Measurements from ENCODE around the gene TCEAL6.
"Not testable (repeated sequence)": the region's sequence is repeated elsewhere in the genome, so short reads cannot be mapped to it uniquely, and the experiment has no call there.

TCEAL6 gene

DNA sequence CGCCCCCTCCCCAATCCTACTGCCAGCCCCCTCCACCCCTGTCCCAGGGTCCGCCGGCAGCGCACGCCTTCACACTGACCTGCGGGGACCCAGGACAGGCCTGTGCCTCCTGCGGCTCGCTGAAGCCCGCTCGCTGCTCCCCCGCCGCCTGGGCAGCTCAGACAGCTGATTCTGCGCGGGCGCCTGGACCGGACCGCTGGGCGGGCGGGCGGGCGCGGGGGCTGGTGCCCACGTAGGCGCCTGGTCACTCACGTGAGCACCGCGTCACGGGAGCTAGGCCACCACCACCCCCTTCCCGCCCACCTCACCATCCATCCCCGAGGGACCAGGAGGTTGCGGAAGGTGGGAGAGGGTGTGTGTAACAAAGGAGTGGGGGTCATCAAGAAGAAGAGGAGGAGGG is at the start of gene TCEAL6:
Gene TCEAL6 (minus strand): TSS at position 208 of the 400 bp plus-strand sequence.
- FAIRE-seq: not testable (repeated sequence)

DNA sequence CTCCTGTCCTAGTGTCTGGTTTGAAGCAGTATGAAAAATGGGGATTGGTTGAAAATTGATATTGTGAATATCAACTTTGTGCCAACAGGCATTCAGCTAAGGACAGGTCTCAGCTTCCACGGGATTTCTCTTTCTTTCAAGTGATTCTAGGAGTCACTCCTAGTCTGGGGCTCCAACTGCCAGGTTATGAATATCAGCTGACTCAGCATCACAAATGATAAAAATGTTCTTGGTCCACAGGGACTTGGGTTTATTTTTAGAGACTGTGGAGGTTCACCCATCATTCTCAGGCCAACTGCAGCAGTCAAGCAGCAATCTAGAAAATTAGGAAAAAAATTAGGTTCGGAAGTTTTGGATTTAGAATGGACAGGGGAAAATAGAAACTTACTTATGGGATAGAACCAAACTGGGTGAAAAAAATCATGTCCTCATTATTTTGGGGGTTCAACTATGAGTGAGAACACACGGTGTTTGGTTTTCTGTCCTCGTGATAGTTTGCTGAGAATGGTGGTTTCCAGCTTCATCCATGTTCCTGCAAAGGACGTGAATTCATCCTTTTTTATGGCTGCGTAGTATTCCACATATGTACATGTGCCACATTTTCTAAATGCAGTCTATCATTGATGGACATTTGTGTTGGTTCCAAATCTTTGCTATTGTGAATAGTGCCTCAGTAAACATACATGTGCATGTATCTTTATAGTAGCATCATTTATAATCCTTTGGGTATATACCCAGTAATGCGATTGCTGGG is 43.9 kb upstream of the TCEAL6 start:
- no peak for FAIRE-seq

DNA sequence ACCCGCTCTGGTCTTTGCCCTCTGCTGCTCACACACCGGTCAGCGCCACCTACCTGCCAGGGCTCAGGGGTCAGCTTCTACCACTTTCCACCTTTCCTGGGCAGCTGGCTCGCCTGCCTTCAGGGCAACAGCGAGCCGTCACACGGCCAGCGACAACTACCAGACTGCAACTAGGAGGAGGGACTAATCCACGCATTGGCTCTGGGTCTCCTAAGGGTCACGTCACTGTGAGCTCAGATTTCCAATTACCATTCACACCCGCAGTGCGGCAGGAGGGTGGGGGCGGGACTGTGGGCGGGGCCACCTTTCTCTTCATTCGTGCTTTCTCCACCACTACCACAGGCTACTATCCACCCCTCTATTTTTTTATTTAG is 13.5 kb upstream of the TCEAL6 start, which contains the start of gene BEX5:
Gene BEX5 (minus strand): TSS at position 172 of the 374 bp plus-strand sequence. CDS start 1,712 bp downstream, outside the sequence.
- peak; percentile 64 for FAIRE-seq

DNA sequence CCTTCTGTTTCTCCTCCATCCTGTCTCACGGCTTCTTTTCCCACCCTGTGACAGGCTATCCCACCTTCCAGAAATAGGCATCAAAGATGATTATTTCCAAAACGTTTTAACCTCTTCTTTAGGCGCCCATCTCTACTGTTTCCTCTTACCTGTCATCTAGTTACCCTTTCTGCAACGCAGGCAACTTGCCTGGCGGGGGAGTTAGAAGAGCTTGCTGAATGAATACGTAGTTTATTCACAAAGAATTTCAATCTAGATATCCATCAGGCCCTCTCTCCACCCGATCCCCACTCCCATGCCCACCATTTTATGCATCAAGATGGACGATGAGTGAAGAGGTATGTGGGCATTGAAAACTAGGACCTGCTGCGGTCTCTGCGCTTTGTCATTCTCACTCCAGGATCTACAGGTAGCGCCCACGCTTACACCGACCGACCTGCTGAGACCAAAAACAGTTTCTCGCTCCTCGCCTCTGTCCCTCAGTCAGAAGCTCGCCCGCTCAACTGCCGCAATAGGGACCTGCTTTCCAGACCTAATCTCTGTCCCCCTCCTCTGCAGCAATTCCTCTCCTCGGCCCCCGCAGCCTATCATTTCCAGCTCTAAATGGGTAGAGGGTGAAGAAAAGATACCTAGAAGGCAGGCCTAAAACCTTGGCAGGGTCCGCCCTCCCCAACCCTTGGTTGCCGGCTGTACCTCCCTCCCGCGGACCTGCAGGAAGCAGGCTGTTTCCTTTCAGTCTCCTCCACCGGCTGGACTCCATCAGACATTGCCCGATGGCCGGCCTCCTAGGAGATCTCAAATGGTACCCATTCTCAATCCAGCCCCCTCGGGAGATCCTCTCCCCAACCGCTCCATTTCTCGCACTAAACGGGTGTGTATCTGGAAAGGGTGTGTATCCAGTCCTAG is 12.9 kb upstream of the TCEAL6 start:
- FAIRE-seq: no peak

DNA sequence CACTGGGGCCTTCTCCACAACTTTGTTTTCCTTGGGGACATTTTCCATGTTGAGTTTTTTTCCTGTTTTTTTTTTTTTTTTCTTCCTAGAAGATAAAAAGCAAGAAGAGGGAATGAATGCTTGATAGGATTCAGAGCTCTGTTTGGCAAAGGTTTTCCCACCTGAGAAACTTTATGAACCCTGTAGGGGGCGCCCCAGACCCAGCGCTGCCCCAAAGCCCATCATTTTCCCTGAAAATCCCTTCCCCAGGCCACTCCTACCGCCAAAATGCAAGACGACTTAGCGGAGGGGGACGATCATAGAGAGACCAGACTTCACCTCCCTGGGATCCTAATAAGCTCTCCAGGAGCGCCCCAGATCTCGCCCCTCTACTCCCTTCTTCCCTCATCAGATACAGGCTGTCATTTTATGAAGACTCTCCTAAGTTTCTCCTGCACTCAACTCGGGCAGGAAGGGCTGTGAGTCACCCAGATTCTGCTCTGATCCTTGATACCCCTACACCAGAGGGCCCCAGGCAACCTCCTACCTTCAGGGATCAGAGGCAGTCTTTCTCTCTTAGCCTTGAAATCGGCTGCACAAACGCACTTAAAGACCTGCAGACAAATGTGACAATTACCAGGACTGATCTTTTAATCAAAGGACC is 12.1 kb upstream of the TCEAL6 start:
- no peak for FAIRE-seq

DNA sequence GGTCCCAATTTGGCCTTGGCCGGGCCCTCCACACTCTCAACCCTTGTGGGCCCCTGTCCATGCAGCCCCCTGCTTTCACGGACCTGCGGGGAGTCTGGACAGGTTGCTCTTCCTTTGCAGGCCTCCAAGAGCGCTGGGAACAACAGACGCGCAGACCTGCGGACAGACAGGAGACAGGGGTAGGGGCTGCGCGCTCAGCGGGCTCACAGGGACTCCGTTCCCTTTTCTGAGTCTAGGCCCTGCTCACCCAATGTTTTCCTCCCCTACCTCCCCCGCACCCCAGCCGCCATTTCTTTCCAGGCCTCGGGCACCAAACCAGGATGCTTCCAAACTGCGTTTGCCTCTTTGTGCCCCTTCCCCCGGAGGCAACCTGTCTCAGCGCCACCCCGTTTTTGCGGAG is 650 bp downstream of the TCEAL6 start:
- not testable (repeated sequence) for FAIRE-seq

DNA sequence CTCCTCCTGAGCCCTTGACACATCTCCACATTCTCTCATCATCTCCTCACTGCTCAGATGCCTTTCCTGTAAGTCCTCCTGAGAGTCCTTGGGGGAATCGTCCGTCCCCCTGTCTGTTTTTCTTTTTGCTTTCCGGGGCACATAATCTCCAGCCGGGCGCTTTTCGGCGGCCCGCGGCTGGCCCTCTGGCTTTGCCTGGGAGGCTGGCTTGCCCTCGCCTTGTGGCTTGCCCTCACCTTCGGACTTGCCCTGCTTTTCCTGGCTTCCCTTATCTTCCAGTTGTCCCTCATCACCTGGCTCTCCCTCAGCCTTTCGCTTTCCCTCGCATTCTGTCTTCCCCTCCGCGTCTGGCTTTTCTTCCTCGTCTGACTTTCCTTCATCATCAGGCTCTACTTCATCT is 1.4 kb downstream of the TCEAL6 start:
- FAIRE-seq: not testable (repeated sequence)

DNA sequence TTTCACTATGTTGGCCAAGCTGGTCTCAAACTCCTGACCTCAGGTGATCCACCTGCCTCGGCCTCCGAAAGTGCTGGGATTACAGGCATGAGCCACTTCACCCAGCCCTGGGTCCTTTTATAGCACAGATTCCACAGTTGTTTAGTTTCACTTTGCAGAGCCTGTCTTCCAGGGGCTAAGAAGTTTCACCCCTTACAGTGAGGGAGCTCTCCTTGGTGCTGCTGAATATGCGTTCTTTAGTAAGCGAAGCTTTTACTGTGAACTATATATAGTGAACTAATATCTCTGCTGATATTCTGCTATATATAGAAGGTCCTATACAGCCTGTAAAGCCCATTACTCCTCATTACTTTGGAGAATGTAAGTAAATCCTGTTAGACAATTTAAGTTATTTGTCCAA is 4.2 kb downstream of the TCEAL6 start:
- no peak for FAIRE-seq

DNA sequence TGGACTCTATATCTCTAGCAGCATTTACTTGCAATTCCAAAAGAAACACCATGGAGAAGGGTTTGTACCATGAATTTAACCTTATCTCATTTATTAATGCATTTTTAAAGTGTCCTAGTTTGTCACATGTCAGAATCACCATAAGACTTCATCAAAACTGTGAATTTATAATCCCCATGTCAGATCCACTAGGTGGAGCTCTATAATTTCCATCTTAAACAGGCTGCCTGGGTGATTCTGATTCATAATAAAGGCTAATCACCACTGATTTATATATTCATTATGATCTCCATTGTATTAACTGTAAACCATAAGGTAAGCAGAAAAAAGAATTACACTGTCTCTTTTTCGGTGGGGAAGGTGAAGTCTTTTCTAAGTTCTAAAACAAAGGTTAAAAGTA is 12.8 kb downstream of the TCEAL6 start:
- FAIRE-seq: peak; percentile 98

DNA sequence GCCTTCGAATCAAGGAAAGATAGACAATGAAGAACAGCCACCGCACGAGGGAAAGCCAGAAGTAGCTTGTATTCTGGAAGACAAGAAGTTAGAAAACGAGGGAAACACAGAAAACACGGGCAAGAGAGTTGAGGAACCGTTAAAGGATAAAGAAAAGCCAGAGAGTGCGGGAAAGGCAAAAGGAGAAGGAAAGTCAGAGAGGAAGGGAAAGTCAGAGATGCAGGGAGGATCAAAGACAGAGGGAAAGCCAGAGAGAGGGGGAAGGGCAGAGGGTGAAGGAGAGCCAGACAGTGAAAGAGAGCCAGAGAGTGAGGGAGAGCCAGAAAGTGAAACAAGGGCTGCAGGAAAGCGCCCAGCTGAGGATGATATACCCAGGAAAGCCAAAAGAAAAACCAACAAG is 15.4 kb downstream of the TCEAL6 start:
- FAIRE-seq: no peak

DNA sequence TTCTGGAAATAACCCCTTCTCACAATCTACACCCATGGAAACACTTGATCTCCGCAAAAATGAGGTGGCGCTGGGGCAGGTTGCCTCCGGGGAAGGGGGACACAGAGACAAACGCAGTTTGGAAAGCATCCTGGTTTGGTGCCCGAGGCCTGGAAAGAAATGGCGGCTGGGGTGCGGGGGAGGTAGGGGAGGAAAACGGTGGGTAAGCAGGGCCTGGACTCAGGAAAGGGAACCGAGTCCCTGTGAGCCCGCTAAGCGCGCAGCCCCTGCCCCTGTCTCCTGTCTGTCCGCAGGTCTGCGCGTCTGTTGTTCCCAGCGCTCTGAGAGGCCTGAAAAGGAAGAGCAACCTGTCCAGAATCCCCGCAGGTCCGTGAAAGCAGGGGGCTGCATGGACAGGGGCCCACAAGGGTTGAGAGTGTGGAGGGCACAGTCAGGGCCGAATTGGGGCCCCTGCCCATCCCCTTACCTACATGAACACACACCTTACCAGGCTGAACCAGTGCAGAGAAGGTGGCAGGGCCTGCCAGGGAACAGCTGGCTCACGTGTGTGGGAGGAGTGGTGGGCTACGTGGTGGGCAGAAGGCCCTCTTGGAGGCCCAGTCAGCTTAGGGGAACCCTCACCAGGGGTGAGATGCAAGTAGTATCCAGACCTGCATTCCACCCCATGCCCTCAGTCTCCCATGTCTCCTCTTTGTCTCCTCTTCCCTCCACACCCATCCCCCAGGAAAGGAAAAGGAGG is 16.0 kb downstream of the TCEAL6 start:
- FAIRE-seq: not testable (repeated sequence)

DNA sequence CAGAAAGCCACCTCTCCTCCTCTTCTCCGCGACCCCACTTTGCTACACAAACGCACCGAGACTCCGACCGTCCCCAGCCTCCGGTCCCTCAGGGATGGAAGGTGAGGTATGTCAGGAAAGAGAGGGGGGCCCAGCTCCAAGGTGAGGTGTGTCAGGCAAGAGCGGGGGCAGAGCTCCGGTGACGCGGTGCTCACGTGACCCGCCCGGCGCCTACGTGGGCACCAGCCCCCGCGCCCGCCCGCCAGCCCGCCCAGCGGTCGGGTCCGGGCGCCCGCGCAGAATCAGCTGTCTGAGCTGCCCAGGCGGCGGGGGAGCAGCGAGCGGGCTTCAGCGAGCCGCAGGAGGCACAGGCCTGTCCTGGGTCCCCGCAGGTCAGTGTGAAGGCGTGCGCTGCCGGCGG is 16.8 kb downstream of the TCEAL6 start, which contains the start of gene TCEAL2:
Gene TCEAL2 (plus strand): TSS at position 244 of the 400 bp plus-strand sequence. CDS start 1,152 bp downstream, outside the sequence.
- not testable (repeated sequence) for FAIRE-seq

DNA sequence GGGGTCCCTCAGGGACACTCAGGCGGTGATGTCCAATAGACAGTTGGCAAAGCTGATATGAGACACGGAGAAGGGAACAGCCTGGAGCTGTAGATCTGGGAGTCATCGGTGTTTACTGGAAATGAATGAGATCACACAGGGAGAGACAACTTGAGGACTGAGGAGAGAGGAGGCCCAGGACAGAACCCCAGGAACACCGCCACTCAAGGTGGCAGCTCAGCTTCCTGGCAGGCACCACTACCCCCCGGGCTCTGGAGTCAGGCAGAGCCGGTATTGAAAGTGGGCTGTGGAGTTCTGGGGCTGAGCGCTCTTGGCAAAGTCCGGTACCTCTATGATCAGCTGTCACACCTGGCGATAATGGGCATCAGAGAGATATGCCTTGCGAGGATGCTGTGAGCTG is 17.3 kb downstream of the TCEAL6 start:
- FAIRE-seq: not testable (repeated sequence)

DNA sequence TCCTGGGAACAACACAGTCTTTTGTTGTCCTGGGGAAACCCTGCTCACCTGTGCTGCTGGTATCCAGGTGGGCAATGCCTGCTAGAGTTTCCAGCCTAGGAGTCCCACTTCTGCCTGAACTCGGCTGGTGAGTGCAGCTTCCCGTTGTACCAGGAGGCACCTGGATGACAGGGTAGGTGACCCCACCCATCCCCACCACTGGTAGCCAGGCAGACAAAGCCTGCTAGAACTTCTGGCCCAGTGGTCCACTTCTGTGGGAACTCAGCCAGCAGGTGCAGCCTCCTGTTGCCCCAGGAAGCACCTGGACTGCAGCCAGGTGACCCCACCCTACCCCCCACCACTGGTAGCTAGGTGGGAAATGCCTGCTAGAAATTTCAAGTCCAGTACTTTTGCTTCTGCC is 26.5 kb downstream of the TCEAL6 start:
- no peak for FAIRE-seq

DNA sequence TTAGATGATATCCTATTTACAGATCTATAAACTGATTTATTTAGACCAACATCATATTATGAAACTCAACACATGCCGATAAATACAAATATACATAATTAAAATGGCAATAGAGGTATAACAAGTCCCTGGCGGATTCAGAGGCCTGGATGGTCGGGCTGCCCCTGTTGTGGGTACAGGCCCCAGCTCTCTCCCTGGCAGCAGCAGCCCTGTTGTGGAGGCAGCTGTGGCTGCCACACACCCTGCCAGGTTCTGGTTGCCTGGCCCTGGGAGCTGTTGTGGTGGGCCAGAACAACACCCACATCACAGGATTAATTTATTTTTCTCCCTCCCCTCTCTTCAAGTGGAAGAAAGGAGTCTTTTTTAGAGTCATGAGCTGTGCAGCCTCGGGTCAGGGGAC is 28.9 kb downstream of the TCEAL6 start:
- FAIRE-seq: no peak
